ENCODE data around the gene DNAH17. TPM values are rescaled to one million over a fixed set of nuclear protein-coding genes. Genes with fewer than 3 reads are reported as not detected.

The DNAH17 gene
- total RNA-seq, 4 donors from 2014 or later: 0.22 to 0.51 TPM; not detected in 2

DNA sequence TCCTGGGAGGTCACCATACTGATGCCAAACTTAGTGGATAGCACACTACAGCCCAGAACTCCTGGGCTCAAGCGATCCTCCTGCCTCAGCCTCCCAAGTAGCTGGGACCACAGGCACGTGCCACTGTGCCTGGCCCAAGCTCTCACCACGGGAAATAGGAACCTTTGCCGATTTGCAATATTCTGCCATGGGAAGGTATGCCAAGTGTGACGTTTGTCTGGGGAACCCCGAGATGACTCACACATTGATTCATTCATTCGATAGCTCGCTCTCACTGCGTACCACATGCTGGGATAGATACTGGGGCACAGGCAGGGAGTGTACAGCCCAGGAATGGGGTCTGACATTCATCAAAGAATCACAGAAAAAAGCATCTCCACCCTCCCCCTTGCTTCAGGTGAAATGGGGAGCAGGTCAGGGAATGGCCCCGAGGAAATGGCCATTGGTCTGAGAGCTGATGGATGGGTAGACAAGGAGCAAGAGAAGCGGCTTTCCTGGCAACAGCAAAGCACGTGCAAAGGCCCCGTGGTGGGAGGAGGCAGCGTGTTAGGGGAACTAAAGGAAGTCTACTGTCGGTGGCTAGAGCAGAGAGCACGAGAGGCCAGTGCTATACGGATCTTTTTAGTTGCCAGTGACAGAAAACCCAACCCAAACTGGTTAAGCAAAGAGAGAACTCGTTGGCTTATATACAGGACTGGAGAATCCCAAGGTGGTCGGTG lies 44.1 kb downstream of the DNAH17 start:
- TF ChIP-seq, protein P1, sequence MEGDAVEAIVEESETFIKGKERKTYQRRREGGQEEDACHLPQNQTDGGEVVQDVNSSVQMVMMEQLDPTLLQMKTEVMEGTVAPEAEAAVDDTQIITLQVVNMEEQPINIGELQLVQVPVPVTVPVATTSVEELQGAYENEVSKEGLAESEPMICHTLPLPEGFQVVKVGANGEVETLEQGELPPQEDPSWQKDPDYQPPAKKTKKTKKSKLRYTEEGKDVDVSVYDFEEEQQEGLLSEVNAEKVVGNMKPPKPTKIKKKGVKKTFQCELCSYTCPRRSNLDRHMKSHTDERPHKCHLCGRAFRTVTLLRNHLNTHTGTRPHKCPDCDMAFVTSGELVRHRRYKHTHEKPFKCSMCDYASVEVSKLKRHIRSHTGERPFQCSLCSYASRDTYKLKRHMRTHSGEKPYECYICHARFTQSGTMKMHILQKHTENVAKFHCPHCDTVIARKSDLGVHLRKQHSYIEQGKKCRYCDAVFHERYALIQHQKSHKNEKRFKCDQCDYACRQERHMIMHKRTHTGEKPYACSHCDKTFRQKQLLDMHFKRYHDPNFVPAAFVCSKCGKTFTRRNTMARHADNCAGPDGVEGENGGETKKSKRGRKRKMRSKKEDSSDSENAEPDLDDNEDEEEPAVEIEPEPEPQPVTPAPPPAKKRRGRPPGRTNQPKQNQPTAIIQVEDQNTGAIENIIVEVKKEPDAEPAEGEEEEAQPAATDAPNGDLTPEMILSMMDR (IDR thresholded peaks at IDR 0.05; ENCODE audit: low read depth): no peak

DNA sequence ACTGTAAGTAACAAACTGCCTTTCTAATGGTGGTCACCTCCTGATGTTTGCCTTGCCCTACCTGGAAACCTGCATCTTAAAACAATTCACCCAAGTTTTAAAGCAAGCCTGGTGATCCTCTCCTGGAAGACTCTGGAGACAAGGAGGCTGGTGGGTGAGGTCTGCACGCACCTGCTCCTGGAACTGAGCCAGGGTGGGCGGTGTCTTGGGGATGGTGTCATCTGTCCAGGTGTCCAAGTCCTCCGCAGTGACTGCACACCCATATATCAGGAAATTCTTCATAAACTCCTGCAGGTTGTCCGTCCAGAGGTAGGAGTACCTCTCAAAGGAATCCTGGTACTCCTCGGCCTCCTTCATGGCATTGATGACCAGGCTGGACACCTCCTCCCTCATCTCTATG lies 44.9 kb downstream of the DNAH17 start:
- TF ChIP-seq, protein P1 (IDR thresholded peaks at IDR 0.05; ENCODE audit: low read depth): no peak

DNA sequence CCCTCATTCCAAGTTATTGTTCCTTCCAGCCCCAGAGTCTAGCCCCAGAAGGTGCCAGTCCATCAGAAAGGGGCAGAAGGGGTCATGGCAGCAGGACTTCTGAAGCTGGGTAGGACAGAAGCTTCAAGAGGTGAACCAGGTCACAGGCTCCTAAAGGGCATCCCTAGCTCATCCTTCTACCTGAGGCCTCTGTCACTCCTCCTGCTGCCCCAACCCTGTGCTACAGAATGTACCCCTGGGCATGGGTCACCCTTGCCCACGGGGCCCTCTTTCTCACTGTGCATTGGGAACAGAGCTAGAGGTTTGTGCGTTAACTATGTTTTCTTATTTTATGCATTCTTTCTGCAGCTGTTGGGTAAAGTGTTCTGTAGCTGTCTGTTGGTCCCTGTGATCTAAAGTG lies 46.5 kb downstream of the DNAH17 start:
- TF ChIP-seq, protein P1 (IDR thresholded peaks at IDR 0.05; ENCODE audit: low read depth): no peak

DNA sequence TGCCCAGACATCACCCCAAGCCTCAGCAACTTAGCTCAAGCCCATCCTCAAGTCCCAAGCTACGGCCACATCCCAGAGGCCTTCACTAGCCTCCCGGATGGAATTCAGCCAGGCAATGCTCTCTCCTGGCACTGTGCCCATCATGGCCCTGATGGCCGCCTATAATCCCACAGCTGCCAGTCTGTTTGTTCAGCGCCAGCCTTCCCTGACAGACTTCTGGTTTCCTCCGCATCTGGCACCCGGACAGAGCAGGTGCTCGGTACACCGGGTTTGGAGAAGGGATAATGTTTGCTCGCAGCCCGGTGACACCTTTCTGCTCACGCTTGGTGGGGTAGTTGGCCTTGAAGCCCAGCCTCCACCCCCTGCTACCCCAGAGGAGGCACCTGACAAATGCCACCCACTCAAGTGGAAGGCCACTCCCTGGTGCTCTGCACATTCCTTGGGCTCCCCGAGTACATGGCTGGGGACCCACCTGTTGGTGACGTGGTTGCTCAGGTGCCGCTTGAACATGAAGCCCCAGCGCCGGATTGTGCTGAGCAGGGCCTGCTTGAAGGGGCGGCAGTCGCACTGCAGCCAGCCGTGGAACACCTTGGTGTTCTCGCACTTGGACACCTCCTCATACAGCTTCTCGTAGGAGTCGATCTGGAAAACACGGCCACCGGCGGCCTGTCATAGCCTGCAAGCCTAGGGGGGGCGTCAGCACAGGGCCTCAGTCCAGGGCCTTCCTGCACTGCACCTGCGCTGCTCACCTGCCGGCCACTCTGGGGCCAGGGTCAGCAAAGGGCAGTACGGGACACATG lies 47.1 kb downstream of the DNAH17 start:
- TF ChIP-seq, protein P1 (IDR thresholded peaks at IDR 0.05; ENCODE audit: low read depth): no peak

DNA sequence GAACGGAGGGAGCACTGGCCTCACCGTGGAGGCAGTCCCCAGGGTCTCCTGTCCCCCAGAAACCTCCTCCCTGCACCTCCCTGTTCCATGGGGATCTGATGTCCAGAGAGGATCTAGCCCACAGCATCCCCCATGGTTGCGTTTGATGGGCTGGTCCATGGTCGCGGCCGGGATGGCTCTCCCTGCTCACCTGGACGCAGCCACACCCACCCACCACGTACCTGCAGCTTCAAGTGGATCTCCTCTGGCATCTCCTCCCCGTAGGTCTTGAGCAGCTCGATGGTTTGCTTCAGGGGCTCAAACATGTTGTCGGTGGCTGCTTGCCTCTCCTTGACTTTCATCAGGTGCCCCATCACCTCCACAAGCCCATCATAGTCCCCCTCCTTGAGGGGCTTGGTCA lies 47.9 kb downstream of the DNAH17 start:
- TF ChIP-seq, protein P1 (IDR thresholded peaks at IDR 0.05; ENCODE audit: low read depth): no peak

DNA sequence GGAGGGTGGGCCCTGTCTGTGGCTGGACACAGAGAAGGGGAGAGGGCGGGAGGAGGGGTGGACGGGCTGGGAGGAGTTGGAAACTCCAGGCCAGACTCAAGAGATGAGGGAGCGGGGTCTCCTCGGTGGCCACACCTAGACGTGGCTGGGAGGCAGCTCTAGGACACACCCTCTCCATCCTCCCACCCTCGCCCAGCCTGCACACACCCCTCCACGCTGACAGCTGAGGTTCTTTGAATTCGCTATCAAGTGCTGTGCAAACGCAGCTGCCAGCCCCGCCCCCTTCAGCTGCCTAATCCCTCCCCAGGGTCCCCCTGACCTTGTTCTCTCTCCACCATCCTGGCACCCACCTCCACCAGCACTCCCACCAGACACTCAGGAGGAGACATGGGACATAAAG lies 48.7 kb downstream of the DNAH17 start:
- TF ChIP-seq, protein P1 (IDR thresholded peaks at IDR 0.05; ENCODE audit: low read depth): no peak

DNA sequence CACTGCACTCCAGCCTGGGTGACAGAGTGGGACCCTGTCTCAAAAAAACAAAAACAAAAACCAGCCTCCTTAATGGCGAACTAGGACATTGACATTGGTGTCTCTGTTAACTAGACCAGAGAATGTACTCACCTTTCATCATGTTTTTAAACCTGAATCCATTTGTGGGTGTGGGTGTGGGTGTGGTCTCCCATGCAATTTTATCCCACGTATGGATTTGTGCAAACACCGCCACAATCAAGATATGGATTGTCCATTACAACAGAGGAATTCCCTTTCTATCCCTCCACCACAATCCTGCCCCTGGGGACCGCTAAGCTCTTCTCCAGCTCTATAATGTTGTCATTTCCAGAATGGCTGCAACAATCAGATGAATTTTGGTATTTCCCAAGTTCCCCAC lies 49.9 kb downstream of the DNAH17 start:
- TF ChIP-seq, protein P1 (IDR thresholded peaks at IDR 0.05; ENCODE audit: low read depth): no peak

Data from subcutaneous adipose tissue (tissue), 4 donors.